Neural cell (in vitro differentiated cells): ENCODE measurements around the gene MREG. TPM values are rescaled to one million over a fixed set of nuclear protein-coding genes. Genes with fewer than 3 reads are reported as not detected.

Source experiments
- H2AFZ ChIP-seq: fragments of 200-600, 300-800 bp; sonication (generic), shearing (Covaris generic); 2 replicates; pipeline ENCODE4 v1.6.0; 2014; ENCODE audit warnings: low read depth, mild to moderate bottlenecking, antibody characterized with exemption, low read length, moderate library complexity
- H3F3A ChIP-seq: fragments of 200-600 bp; shearing (Covaris generic); 2 replicates; pipeline ENCODE4 v1.6.1; 2016; ENCODE audit warnings: mild to moderate bottlenecking, moderate library complexity, mixed read lengths, antibody characterized with exemption, low read length; ENCODE audit not compliant: insufficient read depth, poor library complexity, severe bottlenecking
- H3K27ac ChIP-seq: fragments of 200-600, 300-800 bp; sonication (generic), shearing (Covaris generic); 2 replicates; pipeline ENCODE4 v1.5.1; 2014; ENCODE audit warnings: mild to moderate bottlenecking, low read length, moderate library complexity
- H3K27me3 ChIP-seq: fragments of 300-800, 200-600 bp; sonication (generic), shearing (Covaris generic); 2 replicates; pipeline ENCODE4 v1.6.0; 2014; ENCODE audit warnings: mild to moderate bottlenecking, low read depth, low read length, moderate library complexity; ENCODE audit not compliant: insufficient read depth
- H3K36me3 ChIP-seq: fragments of 300-800, 200-600 bp; sonication (generic), shearing (Covaris generic); 2 replicates; pipeline ENCODE4 v1.5.1; 2014; ENCODE audit warnings: mild to moderate bottlenecking, antibody characterized with exemption, low read length, moderate library complexity; ENCODE audit not compliant: insufficient read depth
- H3K4me2 ChIP-seq: fragments of 300-800, 200-600 bp; sonication (generic), shearing (Covaris generic); 2 replicates; pipeline ENCODE4 v1.6.0; 2014; ENCODE audit warnings: mild to moderate bottlenecking, low read length
- H3K4me3 ChIP-seq: fragments of 300-800, 200-600 bp; sonication (generic), shearing (Covaris generic); 2 replicates; pipeline ENCODE4 v1.5.1; 2014; ENCODE audit warnings: mild to moderate bottlenecking, low read length, moderate library complexity
- H3K79me2 ChIP-seq: fragments of 200-600 bp; shearing (Covaris generic); replicated peaks from 2 replicates; pipeline ENCODE4 v1.6.0; 2014; ENCODE audit warnings: mild to moderate bottlenecking, low read length, moderate library complexity; ENCODE audit not compliant: insufficient read depth
- H3K9ac ChIP-seq: fragments of 300-800, 200-600 bp; sonication (generic), shearing (Covaris generic); 2 replicates; pipeline ENCODE4 v1.6.1; 2016; ENCODE audit warnings: mild to moderate bottlenecking, low read length, mixed read lengths
- H3K9me2 ChIP-seq: fragments of 200-600 bp; shearing (Covaris generic); 2 replicates; pipeline ENCODE4 v1.6.1; 2016; ENCODE audit warnings: mild to moderate bottlenecking, low read length, mixed read lengths; ENCODE audit not compliant: insufficient read depth
- H3K9me3 ChIP-seq: fragments of 200-600, 300-800 bp; sonication (generic), shearing (Covaris generic); 2 replicates; pipeline ENCODE4 v1.6.1; 2016; ENCODE audit warnings: mild to moderate bottlenecking, mixed run types, low read length, moderate library complexity, mixed read lengths
- H4K20me1 ChIP-seq: fragments of 200-600 bp; shearing (Covaris generic); 2 replicates; pipeline ENCODE4 v1.6.1; 2016; ENCODE audit warnings: mild to moderate bottlenecking, mixed run types; ENCODE audit not compliant: insufficient read depth
- EP300 ChIP-seq: fragments of 450-650 bp; conservative IDR thresholded peaks from 2 replicates; pipeline ENCODE4 v1.6.1; 2014; ENCODE audit warnings: antibody characterized with exemption, mild to moderate bottlenecking, moderate library complexity; ENCODE audit not compliant: poor library complexity, severe bottlenecking
- EZH2 ChIP-seq: fragments of 200-600, 300-800 bp; shearing (Covaris generic), sonication (generic); IDR thresholded peaks from 2 replicates; pipeline ENCODE4 v1.6.1; 2014; ENCODE audit warnings: antibody characterized with exemption, low read length, borderline replicate concordance, mild to moderate bottlenecking; ENCODE audit not compliant: insufficient read depth, poor library complexity, severe bottlenecking
- MXI1 ChIP-seq: fragments of 450-650 bp; conservative IDR thresholded peaks from 2 replicates; pipeline ENCODE4 v1.6.1; 2014; ENCODE audit warnings: antibody characterized with exemption, mild to moderate bottlenecking; ENCODE audit not compliant: poor library complexity, severe bottlenecking
- POLR2AphosphoS5 ChIP-seq: IDR thresholded peaks from 2 replicates; pipeline ENCODE4 v1.6.1; 2012
- RAD21 ChIP-seq: fragments of 450-650 bp; conservative IDR thresholded peaks from 2 replicates; pipeline ENCODE4 v1.6.1; 2014; ENCODE audit warnings: antibody characterized with exemption, mild to moderate bottlenecking, moderate library complexity
- REST ChIP-seq: IDR thresholded peaks from 2 replicates; pipeline ENCODE4 v1.6.1; 2012; ENCODE audit warnings: borderline replicate concordance
- SMC3 ChIP-seq: fragments of 450-650 bp; conservative IDR thresholded peaks from 2 replicates; pipeline ENCODE4 v1.6.1; 2014; ENCODE audit warnings: antibody characterized with exemption, mild to moderate bottlenecking, moderate library complexity; ENCODE audit not compliant: poor library complexity
- TAF1 ChIP-seq: IDR thresholded peaks from 2 replicates; pipeline ENCODE4 v1.6.1; 2012; ENCODE audit warnings: low read depth
- polyA plus RNA-seq: library from polyadenylated mRNA; depleted of rRNA; stranded (reverse); fragments of >200 nt; gene quantifications from 2 replicates; pipeline ENCODE4 v1.2.3, GENCODE V29; 2014
- TF ChIP-seq, protein P1 (sequence below): fragments of 450-650 bp; IDR thresholded peaks from 2 replicates; pipeline ENCODE4 v1.5.1; 2014; ENCODE audit warnings: antibody characterized with exemption, mild to moderate bottlenecking, moderate library complexity; ENCODE audit not compliant: poor library complexity, severe bottlenecking

MREG gene
- polyA plus RNA-seq, 1 donor from 2014 or later: 9.1 TPM

GRCh38 chr2:215982465-215982875, 30.9 kb downstream of the MREG start:
- H3K27me3 ChIP-seq: no peaks in the 10 kb centered on the region
- H3K36me3 ChIP-seq: no peaks in the 10 kb centered on the region
- TF ChIP-seq EZH2 (no peak), RAD21 (no peak), SMC3 (no peak), MXI1 (no peak), REST (no peak)
- H3K79me2 ChIP-seq: no peaks in the 10 kb centered on the region
- no peak overlapping the region for H3K4me3 ChIP-seq
- H3K4me2 ChIP-seq: no peak overlapping the region
- no peak overlapping the region for H3K27ac ChIP-seq
- H4K20me1 ChIP-seq: no peaks in the 10 kb centered on the region
- H2AFZ ChIP-seq: no peak overlapping the region
- no peaks in the 10 kb centered on the region for H3K9me2 ChIP-seq
- no peak overlapping the region for H3K9ac ChIP-seq
- peaks cover 6% of the 10 kb centered on the region for H3K9me3 ChIP-seq
- no peaks in the 10 kb centered on the region for H3F3A ChIP-seq

DNA sequence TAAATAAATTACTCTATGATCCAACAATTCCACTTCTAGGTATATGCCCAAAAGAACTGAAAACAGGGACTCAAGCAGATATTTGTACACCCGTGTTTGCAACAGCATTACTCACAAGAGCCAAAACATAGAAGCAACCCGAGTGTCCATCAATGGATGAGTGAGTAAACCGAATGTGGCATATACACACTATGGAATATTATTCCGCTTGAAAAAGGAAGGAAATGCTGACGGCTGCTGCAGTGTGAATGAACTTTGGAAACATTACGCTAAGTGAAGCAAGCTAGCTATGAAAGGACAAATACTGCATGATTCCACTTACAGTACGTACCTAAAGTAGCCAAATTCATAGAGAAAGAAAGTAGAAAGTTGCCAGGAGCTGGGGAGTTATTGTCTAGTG, 32.2 kb downstream of the MREG start:
- Histone ChIP-seq H3K9me3 (peaks cover 6% of the 10 kb centered on the region), H3K79me2 (no peaks in the 10 kb centered on the region), H3K27me3 (no peaks in the 10 kb centered on the region), H3F3A (no peaks in the 10 kb centered on the region), H3K9me2 (no peaks in the 10 kb centered on the region), H2AFZ (no peak overlapping the region), H3K9ac (no peak overlapping the region), H3K36me3 (no peaks in the 10 kb centered on the region), H3K4me3 (no peak overlapping the region), H4K20me1 (no peaks in the 10 kb centered on the region), H3K4me2 (no peak overlapping the region), H3K27ac (no peak overlapping the region)
- TF ChIP-seq TAF1: no peak
- TF ChIP-seq, protein P1, sequence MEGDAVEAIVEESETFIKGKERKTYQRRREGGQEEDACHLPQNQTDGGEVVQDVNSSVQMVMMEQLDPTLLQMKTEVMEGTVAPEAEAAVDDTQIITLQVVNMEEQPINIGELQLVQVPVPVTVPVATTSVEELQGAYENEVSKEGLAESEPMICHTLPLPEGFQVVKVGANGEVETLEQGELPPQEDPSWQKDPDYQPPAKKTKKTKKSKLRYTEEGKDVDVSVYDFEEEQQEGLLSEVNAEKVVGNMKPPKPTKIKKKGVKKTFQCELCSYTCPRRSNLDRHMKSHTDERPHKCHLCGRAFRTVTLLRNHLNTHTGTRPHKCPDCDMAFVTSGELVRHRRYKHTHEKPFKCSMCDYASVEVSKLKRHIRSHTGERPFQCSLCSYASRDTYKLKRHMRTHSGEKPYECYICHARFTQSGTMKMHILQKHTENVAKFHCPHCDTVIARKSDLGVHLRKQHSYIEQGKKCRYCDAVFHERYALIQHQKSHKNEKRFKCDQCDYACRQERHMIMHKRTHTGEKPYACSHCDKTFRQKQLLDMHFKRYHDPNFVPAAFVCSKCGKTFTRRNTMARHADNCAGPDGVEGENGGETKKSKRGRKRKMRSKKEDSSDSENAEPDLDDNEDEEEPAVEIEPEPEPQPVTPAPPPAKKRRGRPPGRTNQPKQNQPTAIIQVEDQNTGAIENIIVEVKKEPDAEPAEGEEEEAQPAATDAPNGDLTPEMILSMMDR: no peak
- no peak for TF ChIP-seq MXI1
- TF ChIP-seq RAD21: no peak
- no peak for TF ChIP-seq EP300
- TF ChIP-seq REST: no peak
- no peak for TF ChIP-seq EZH2
- no peak for TF ChIP-seq POLR2AphosphoS5
- TF ChIP-seq SMC3: no peak
